Bronchial epithelial cell (primary cell): ENCODE measurements around the gene FZD10. TPM values are rescaled to one million over a fixed set of nuclear protein-coding genes. Genes with fewer than 3 reads are reported as not detected.
A peak's percentile ranks its signal among the peaks of the same experiment; 100 is the strongest.

Experiments
- DNase-seq: peaks from one replicate; pipeline ENCODE4 v3.0.0-alpha.2; 2010; ENCODE audit warnings: low read depth
- FAIRE-seq: peaks from 2 replicates; lab custom pipeline; 2011; peaks lifted over from hg19 to GRCh38; lab: Jason Lieb, UNC
- H3K27me3 ChIP-seq: 2 replicates; pipeline ENCODE4 v1.5.1; 2011; ENCODE audit warnings: low read length; ENCODE audit not compliant: control insufficient read depth, insufficient read depth
- H3K36me3 ChIP-seq: 2 replicates; pipeline ENCODE4 v1.5.1; 2011; ENCODE audit warnings: low read length; ENCODE audit not compliant: control insufficient read depth, insufficient read depth
- H3K4me3 ChIP-seq: 2 replicates; pipeline ENCODE4 v1.5.1; 2011; ENCODE audit warnings: mild to moderate bottlenecking, low read depth, low read length, control low read depth
- CTCF ChIP-seq: IDR thresholded peaks from 2 replicates; pipeline ENCODE4 v1.5.1; 2011; ENCODE audit warnings: mild to moderate bottlenecking, moderate library complexity, low read length, control low read depth, inconsistent platforms; ENCODE audit not compliant: insufficient read depth, severe bottlenecking
- total RNA-seq: library from RNA; depleted of rRNA; stranded (reverse); fragments of >200 nt; gene quantifications from 2 replicates; pipeline ENCODE4 v1.2.1, GENCODE V29; 2014

The FZD10 gene
- total RNA-seq, 1 donor from 2014 or later, result 0.26 TPM

- TF ChIP-seq CTCF, result no peak
- Histone ChIP-seq H3K4me3 (no peak overlapping the region), H3K27me3 (peaks cover 4% of the 10 kb centered on the region), H3K36me3 (no peaks in the 10 kb centered on the region)
- DNase-seq, result no peak
- peak; percentile 23 for FAIRE-seq
Observed at GRCh38 chr12:130143136-130143535, 19.1 kb upstream of the FZD10 start.

- peaks cover 8% of the 10 kb centered on the region for H3K27me3 ChIP-seq
- no peak overlapping the region for H3K4me3 ChIP-seq
- TF ChIP-seq CTCF, result no peak
- FAIRE-seq (peak; percentile 7), DNase-seq (no peak)
- H3K36me3 ChIP-seq, result no peaks in the 10 kb centered on the region
Observed at GRCh38 chr12:130144256-130144655, 18.0 kb upstream of the FZD10 start.

- H3K36me3 ChIP-seq, result no peaks in the 10 kb centered on the region
- no peak for DNase-seq
- no peak for FAIRE-seq
- H3K27me3 ChIP-seq, result peaks cover 8% of the 10 kb centered on the region
- no peak for TF ChIP-seq CTCF
- no peak overlapping the region for H3K4me3 ChIP-seq
Observed at GRCh38 chr12:130145731-130146130, 16.5 kb upstream of the FZD10 start.

GRCh38 chr12:130146176-130146931 is 15.9 kb upstream of the FZD10 start:
- H3K27me3 ChIP-seq, result peaks cover 8% of the 10 kb centered on the region
- H3K36me3 ChIP-seq, result no peaks in the 10 kb centered on the region
- H3K4me3 ChIP-seq, result no peak overlapping the region
- FAIRE-seq (no peak), DNase-seq (no peak)
- TF ChIP-seq CTCF, result no peak

- no peaks in the 10 kb centered on the region for H3K36me3 ChIP-seq
- no peak overlapping the region for H3K4me3 ChIP-seq
- peaks cover 11% of the 10 kb centered on the region for H3K27me3 ChIP-seq
- FAIRE-seq, result peak; percentile 23
- DNase-seq, result no peak
- no peak for TF ChIP-seq CTCF
Observed at GRCh38 chr12:130147875-130148596, 14.2 kb upstream of the FZD10 start.
